ENCODE measurements around the gene HAAO.
"Not testable (repeated sequence)": the region's sequence is repeated elsewhere in the genome, so short reads cannot be mapped to it uniquely, and the experiment has no call there.

Gene HAAO

DNA sequence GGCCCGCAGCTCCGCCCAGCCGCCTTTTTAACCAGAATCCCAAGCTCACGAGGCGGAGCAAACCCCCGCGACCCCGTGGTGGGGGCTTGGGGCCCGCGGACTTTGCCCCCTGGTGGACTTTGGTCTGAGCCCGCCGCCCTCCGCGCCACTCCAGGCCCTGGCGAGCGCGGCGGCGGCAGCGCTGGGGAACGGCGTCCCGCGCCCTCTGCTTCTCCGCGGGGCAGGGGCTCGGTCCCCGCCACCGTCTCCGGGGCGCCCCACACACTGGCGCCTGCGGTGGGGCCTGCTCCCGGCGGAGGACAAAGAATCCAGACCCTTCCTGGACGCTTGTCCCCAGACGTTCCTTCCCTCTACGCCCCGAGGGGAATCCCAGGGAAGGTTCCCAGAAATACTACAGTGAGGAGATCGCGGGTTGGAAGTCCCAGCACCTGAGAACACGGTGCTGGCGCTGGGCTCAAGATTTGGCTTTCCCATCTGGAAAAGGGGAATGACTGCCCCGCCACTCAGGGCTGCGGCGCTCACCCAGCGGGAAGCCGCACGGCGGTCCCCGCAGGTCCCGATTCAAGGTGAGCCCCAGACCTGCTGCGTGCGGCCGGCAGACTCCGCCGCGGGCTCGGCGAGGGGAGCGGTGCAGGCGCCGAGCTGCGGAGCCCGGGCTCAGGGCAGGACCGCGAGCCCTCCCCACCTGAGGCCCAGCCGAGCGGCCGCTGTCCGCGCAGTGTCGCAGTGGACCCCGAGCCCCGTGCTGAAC lies at the start of gene HAAO:
Gene HAAO (minus strand): TSS at position 1 of the 751 bp plus-strand sequence. CDS start 47 bp downstream, outside the sequence.
- no peak for DNase-seq (ENCODE audit: low read depth in 1 of 2, low spot score in 1 of 2)

DNA sequence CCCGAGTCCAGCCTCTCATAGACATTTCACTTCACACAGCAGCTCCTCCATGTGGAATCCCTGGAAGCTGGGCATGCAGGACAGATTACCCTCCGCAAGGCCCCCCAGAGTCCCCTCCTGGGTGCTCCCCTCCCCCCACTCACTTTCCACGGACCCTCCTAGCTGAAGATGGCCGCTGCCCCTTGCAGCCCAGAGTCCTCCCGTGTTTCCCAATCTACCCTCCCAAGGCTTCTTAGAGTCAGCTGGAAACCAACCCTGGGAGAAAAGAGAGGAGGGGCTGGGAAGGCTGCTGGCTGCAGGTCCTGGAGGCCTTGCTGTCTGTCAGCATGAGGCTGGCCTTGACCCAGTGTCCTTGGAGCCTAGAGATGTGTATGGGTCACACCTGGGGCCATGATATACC lies 49.0 kb upstream of the HAAO start:
- no peak for DNase-seq (ENCODE audit: low read depth in 1 of 2, low spot score in 1 of 2)

DNA sequence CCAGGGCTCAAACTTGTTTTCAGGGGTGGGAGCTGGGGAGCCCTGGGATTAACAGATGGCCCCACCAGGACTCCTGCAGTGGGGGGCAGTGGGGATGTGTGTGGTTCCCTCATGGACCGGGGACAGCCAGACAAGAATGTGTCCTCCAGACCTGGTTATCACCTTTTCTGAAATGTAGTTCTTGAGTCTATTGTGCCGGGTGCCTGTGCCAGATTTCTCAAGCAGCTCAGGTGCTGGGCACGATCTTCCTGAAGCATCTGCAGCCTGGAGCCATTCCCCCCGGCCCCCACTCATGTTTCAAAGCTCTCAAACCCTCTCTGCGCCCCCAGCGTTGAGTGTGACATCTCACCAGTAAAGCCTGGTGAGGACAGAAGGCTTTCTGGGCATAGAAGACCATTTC lies 48.4 kb upstream of the HAAO start:
- DNase-seq (ENCODE audit: low read depth in 1 of 2, low spot score in 1 of 2) = no peak

DNA sequence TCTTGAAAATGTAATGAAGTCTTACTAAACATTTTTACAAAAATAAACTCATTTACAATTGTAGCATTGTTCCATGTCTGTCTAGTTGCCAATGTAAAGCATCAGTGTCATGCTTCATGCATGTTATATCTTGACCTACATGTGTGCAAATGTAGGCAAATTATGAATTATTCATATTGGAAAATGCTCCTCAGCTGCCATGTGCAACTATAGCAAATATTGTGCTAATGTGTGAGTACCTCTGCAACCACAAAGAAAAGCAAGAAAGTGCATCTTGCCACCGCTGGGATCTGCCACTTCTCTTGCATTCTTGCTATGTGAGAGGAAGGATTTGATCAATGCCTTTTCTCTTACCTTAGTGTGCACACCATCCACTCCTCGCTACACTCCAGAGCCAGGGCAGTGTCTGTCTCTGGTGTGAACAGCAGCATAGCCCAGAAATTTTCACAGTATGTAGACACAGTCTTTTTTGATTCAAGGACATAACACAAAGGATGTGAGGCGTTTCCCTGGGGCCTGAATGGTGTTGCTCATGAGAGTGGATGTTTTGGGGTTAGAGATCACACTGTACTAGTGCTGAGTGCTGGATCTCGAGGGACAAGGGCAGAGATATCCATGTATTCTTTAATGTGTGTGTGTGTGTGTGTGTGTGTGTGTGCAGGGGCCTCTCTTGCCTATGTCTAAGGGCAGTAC lies 47.6 kb upstream of the HAAO start:
- DNase-seq (ENCODE audit: low read depth in 1 of 2, low spot score in 1 of 2) = no peak

DNA sequence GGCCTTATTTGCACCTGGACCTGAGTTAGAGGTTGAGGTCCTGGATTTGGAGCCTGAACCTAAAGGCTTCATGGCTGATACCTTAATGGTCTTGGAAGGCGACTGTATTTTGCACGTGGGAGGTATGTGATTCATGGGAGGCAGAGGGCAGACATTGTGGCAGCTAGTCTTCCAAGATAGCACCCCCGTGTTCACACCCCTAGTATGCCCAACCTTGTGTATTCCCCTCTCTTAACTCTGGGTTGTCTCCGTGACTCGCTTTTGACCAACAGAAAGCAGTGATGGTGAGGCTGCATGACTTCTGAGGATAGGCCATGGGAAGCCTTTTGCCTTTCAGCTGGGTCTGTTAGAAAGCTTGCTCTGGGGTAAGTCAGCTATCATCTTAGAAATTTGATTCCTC lies 45.8 kb upstream of the HAAO start:
- no peak for DNase-seq (ENCODE audit: low read depth in 1 of 2, low spot score in 1 of 2)

DNA sequence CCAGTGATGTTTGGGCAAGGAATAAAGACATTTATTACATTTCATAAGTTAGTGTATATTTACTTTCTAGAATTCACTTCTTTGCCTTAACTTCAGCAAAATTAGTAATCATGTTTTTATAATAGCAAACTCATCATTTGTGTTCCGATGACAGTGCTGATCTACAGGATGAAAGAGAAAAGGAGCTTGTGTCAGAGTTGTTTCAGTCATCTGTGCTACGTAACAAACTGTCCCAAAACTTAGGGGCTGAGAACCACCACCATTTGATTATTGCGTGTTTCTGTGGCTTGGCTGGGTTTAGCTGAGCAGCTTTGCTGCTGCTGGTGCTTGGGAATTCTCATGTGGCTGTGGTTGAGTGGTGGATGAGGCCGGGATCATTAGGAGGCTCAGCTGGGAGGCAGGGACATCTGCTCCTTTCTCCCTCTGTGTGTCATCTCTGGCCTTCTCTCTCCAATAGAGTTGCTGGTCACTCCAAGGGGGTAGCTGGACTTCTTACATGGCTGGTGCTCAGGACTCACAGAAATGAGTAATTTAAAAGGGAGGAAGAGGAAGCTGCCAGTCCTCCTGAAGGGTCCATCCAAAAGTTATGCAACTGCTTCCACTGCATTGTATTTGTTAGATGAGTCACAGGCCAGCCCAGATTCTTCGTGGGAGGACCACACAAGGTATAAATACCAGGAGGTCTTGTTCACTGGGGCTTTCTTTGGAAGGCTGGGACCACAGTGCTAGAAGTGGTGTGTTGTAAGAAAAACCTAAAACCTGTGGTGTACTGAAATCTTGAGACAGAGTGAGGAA lies 43.4 kb upstream of the HAAO start:
- no peak for DNase-seq (ENCODE audit: low read depth in 1 of 2, low spot score in 1 of 2)

GRCh38 chr2:42834161-42834560 lies 41.8 kb upstream of the HAAO start:
- no peak for DNase-seq (ENCODE audit: low read depth in 1 of 2, low spot score in 1 of 2)

- DNase-seq (ENCODE audit: low read depth in 1 of 2, low spot score in 1 of 2) = no peak
These were observed 39.9 kb upstream of the HAAO start for GRCh38 chr2:42832289-42832634.

DNA sequence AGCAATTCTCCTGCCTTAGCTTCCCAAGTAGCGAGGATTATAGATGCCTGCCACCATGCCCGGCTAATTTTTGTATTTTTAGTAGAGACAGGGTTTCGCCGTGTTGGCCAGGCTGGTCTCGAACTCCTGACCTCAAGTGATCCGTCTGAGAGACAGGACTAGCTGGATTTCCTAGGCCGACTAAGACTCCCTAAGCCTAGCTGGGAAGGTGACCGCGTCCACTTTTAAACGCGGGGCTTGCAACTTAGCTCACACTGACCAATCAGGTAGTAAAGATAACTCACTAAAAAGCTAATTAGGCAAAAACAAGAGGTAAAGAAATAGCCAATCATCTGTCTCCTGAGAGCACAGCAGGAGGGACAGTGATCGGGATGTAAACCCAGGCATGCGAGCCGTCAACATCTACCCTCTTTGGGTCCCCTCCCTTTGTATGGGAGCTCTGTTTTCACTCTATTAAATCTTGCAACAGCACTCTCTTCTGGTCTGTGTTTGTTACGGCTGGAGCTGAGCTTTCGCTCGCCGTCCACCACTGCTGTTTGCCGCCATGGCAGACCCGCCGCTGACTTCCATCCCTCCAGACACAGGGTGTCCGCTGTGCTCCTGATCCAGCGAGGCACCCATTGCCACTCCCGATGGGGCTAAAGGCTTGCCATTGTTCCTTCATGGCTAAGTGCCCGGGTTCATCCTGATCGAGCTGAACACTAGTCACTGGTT lies 39.3 kb upstream of the HAAO start:
- DNase-seq (ENCODE audit: low read depth in 1 of 2, low spot score in 1 of 2) = not testable (repeated sequence)

- no peak for DNase-seq (ENCODE audit: low read depth in 1 of 2, low spot score in 1 of 2)
These were observed 38.7 kb upstream of the HAAO start for GRCh38 chr2:42830922-42831574.

GRCh38 chr2:42829671-42830440 lies 37.5 kb upstream of the HAAO start:
- DNase-seq (ENCODE audit: low read depth in 1 of 2, low spot score in 1 of 2) = no peak

DNA sequence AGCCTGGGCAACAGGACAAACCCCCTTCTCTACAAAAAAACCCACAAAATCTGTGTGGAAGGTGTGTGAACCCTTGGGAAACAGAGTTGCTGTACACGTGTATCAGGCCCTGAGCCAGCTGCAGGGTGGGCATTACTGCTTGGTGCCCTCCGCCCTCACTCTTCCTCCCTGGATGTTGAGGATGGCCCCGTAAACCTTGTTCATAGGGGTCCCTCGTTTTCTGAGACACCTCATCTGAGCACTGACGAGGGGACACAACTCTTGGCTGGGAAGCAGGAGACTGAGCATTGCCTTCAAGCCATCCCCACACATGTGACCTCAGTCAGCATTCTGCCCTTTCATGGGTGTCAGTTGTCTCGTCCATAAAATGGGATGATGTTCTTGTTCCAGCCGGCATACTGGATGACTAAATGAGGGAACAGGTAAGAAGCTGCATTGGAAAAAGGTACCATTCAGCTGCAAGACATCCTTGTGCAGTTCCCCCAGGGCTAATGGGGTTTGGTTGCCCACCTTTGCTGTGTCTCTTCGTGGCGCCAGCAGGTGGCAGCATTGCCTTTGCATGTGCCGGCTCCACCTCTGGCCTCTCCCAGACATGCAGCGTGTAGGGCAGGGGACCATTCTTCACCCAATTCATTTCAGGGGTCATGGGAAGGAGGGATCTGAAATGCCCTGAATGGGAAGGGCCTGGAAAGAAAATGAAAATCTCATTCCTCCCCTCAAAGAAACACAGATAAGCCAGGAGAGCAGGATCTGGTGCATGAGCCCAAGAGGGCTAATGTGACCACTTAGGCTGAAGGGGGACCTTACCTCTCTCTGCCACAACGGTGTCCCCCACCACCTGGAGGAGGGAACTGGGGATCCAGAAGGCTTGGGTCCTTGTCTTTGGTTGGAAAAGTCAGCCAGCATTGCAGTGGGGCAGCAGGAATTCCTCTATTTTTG lies 36.4 kb upstream of the HAAO start:
- peak; percentile 24 to 61 for DNase-seq (ENCODE audit: low read depth in 1 of 2, low spot score in 1 of 2)

- peak; percentile 71 to 75 for DNase-seq (ENCODE audit: low read depth in 1 of 2, low spot score in 1 of 2)
These were observed 35.5 kb upstream of the HAAO start for GRCh38 chr2:42827647-42828486.

GRCh38 chr2:42826231-42826630 lies 33.8 kb upstream of the HAAO start:
- DNase-seq (ENCODE audit: low read depth in 1 of 2, low spot score in 1 of 2) = no peak

- no peak for DNase-seq (ENCODE audit: low read depth in 1 of 2, low spot score in 1 of 2)
These were observed 32.0 kb upstream of the HAAO start for GRCh38 chr2:42824454-42824807.

- no peak for DNase-seq (ENCODE audit: low read depth in 1 of 2, low spot score in 1 of 2)
These were observed 31.5 kb upstream of the HAAO start for GRCh38 chr2:42823744-42824453.

- no peak for DNase-seq (ENCODE audit: low read depth in 1 of 2, low spot score in 1 of 2)
These were observed 26.8 kb upstream of the HAAO start for GRCh38 chr2:42819160-42819559.

DNA sequence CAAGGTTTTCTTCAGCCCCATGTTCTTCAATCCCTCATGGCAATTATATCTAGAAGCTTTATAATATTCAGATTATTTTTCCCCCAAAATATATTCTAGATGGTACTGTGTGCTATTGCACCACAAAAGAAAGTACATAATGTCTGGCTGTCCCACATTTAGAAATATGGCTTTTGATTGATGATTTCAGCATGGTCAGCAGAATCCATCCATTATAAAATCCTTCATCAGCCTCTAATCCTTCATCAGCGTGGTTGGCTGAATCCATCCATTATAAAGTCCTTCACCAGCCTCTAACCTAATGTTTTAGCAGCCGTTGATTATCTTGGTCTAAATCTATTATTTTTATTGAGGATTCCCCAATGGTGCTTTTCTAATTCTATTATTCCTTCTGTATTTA lies 23.3 kb upstream of the HAAO start:
- no peak for DNase-seq (ENCODE audit: low read depth in 1 of 2, low spot score in 1 of 2)
